Peyer's patch (tissue), 4 donors: ENCODE measurements around the gene SLC25A38.

ENCODE experiments used
- CTCF ChIP-seq, 6 experiments: fragments of 450-650 bp in 4 of 6; fragments of 200-600 bp in 2 of 6; sonication (generic) in 1 of 6; IDR thresholded peaks; one replicate each; pipeline ENCODE4 v1.5.1; 2017 to 2019; ENCODE audit warnings: antibody characterized with exemption in 6 of 6, mild to moderate bottlenecking in 3 of 6, moderate library complexity in 1 of 6
- POLR2A ChIP-seq, 2 donors: fragments of 450-650 bp; IDR thresholded peaks; one replicate each; pipeline ENCODE4 v1.5.1; 2017; ENCODE audit warnings: antibody characterized with exemption in 2 of 2, mild to moderate bottlenecking in 2 of 2, moderate library complexity in 2 of 2

- TF ChIP-seq CTCF (IDR thresholded peaks at IDR 0.05) = no peak
- TF ChIP-seq POLR2A (IDR thresholded peaks at IDR 0.05) = no peak
Measured at GRCh38 chr3:39446444-39446843, 63.3 kb downstream of the SLC25A38 start.
